PC-9 (cell line): ENCODE measurements around the gene CSRNP2.

Experiments
- CTCF ChIP-seq: fragments of 200-600 bp; sonication (generic); conservative IDR thresholded peaks from 2 replicates; pipeline ENCODE4 v1.6.1; 2017; ENCODE audit warnings: mixed run types, antibody characterized with exemption, mild to moderate bottlenecking, moderate library complexity
- EZH2 ChIP-seq: fragments of 200-600 bp; sonication (generic); IDR thresholded peaks from 2 replicates; pipeline ENCODE4 v1.8.0; 2017; ENCODE audit warnings: antibody characterized with exemption, low read depth

- TF ChIP-seq EZH2, result no peak
- no peak for TF ChIP-seq CTCF
These were observed 28.3 kb downstream of the CSRNP2 start for GRCh38 chr12:51055060-51055459.
